Smooth muscle cell (in vitro differentiated cells): ENCODE data around the gene SLX4IP. TPM values are rescaled to one million over a fixed set of nuclear protein-coding genes. Genes with fewer than 3 reads are reported as not detected.

Source experiments
- DNase-seq: peaks from one replicate; lab custom pipeline; 2025; ENCODE audit not compliant: unreplicated experiment; lab: John Stamatoyannopoulos, UW
- H2AFZ ChIP-seq: fragments of 200-600 bp; sonication (generic); 2 replicates; pipeline ENCODE4 v1.6.0; 2016; ENCODE audit warnings: antibody characterized with exemption, low read depth, mild to moderate bottlenecking
- H3F3A ChIP-seq: fragments of 200-600 bp; sonication (generic); 2 replicates; pipeline ENCODE4 v1.6.0; 2017; ENCODE audit warnings: antibody characterized with exemption, low read depth
- H3K27ac ChIP-seq: fragments of 200-600 bp; sonication (generic); 2 replicates; pipeline ENCODE4 v1.5.1; 2016; ENCODE audit warnings: low read depth, mild to moderate bottlenecking
- H3K27me3 ChIP-seq: fragments of 200-600 bp; sonication (generic); 2 replicates; pipeline ENCODE4 v1.6.1; 2016; ENCODE audit warnings: low read depth, mild to moderate bottlenecking
- H3K36me3 ChIP-seq: fragments of 200-600 bp; sonication (generic); 2 replicates; pipeline ENCODE4 v1.5.1; 2016; ENCODE audit warnings: low read depth
- H3K4me1 ChIP-seq: fragments of 200-600 bp; sonication (generic); 2 replicates; pipeline ENCODE4 v1.5.1; 2016; ENCODE audit warnings: low read depth
- H3K4me2 ChIP-seq: fragments of 200-600 bp; sonication (generic); 2 replicates; pipeline ENCODE4 v1.6.0; 2016; ENCODE audit warnings: mild to moderate bottlenecking
- H3K4me3 ChIP-seq: fragments of 200-600 bp; sonication (generic); 2 replicates; pipeline ENCODE4 v1.5.1; 2016; ENCODE audit warnings: mild to moderate bottlenecking
- H3K79me2 ChIP-seq: fragments of 200-600 bp; sonication (generic); 2 replicates; pipeline ENCODE4 v1.6.0; 2016; ENCODE audit warnings: low read depth, mild to moderate bottlenecking
- H3K9ac ChIP-seq: fragments of 200-600 bp; sonication (generic); 2 replicates; pipeline ENCODE4 v1.6.0; 2016; ENCODE audit warnings: low read depth
- H3K9me3 ChIP-seq: fragments of 200-600 bp; sonication (generic); replicated peaks from 2 replicates; pipeline ENCODE4 v1.5.1; 2016; ENCODE audit warnings: low read depth
- H4K20me1 ChIP-seq: fragments of 200-600 bp; sonication (generic); 2 replicates; pipeline ENCODE4 v1.6.0; 2016; ENCODE audit warnings: low read depth
- WGBS: methylation state at CpG from one replicate; pipeline ENCODE4 v1.1.7; 2016; ENCODE audit warnings: low lambda C conversion rate; 5-methylcytosine and 5-hydroxymethylcytosine counted together
- polyA plus RNA-seq: library from polyadenylated mRNA; unstranded; fragments of >200 nt; fragmentation: Nextera tagmentation; extraction: Ambion mirVana; gene quantifications from 2 replicates; pipeline ENCODE4 v1.2.1, GENCODE V29; 2016
- total RNA-seq: library from RNA; depleted of rRNA; stranded (reverse); fragments of >200 nt; gene quantifications from 2 replicates; pipeline ENCODE4 v1.2.3, GENCODE V29; 2014
- TF ChIP-seq, protein P1 (sequence below): fragments of 200-600 bp; sonication (generic); IDR thresholded peaks from 2 replicates; pipeline ENCODE4 v1.5.1; 2017; ENCODE audit warnings: borderline replicate concordance, mild to moderate bottlenecking, antibody characterized with exemption; ENCODE audit not compliant: insufficient read depth, poor library complexity, severe bottlenecking

SLX4IP gene
- total and polyA plus RNA-seq, 2 experiments from 2014 or later, result 1.2 to 6.2 TPM

DNA sequence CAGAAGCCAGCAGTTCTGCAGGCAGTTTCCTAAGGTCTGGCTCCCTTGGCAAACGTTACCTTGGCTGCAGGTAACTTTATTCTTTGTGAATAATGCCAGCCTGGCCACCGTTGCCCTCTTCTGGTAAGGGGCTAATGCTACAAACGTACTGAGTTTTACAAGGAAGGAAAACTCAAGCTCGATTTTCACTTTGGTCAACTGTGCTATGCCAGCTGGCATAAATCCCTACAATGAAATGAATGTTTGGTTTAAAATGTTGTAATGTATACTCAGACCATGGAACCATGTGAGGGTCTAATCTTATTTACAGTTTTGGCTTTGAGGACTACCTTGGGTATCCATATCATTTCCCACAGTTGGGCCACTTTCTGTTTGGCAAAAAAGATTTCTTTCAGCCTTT lies 101.4 kb downstream of the SLX4IP start:
- Histone ChIP-seq H3K27me3 (no peaks in the 10 kb centered on the region), H3K4me3 (no peak overlapping the region), H3K9me3 (no peaks in the 10 kb centered on the region), H3K36me3 (no peaks in the 10 kb centered on the region), H3F3A (peaks cover under 1% of the 10 kb centered on the region), H3K79me2 (no peaks in the 10 kb centered on the region), H3K27ac (no peak overlapping the region), H3K4me1 (peaks cover 22% of the 10 kb centered on the region), H2AFZ (no peak overlapping the region), H3K4me2 (no peak overlapping the region), H4K20me1 (no peaks in the 10 kb centered on the region), H3K9ac (no peak overlapping the region)
- WGBS, result 58% methylated on average over 4 of the region's 4 CpGs
- TF ChIP-seq, protein P1, sequence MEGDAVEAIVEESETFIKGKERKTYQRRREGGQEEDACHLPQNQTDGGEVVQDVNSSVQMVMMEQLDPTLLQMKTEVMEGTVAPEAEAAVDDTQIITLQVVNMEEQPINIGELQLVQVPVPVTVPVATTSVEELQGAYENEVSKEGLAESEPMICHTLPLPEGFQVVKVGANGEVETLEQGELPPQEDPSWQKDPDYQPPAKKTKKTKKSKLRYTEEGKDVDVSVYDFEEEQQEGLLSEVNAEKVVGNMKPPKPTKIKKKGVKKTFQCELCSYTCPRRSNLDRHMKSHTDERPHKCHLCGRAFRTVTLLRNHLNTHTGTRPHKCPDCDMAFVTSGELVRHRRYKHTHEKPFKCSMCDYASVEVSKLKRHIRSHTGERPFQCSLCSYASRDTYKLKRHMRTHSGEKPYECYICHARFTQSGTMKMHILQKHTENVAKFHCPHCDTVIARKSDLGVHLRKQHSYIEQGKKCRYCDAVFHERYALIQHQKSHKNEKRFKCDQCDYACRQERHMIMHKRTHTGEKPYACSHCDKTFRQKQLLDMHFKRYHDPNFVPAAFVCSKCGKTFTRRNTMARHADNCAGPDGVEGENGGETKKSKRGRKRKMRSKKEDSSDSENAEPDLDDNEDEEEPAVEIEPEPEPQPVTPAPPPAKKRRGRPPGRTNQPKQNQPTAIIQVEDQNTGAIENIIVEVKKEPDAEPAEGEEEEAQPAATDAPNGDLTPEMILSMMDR, result peak; percentile 35
- DNase-seq, result no peak

GRCh38 chr20:10537850-10538480 lies 102.9 kb downstream of the SLX4IP start:
- peaks cover 7% of the 10 kb centered on the region for H3F3A ChIP-seq
- no peaks in the 10 kb centered on the region for H3K9me3 ChIP-seq
- TF ChIP-seq, protein P1, result no peak
- H4K20me1 ChIP-seq, result no peaks in the 10 kb centered on the region
- 100% methylated on average over 2 of the region's 2 CpGs for WGBS
- no peaks in the 10 kb centered on the region for H3K79me2 ChIP-seq
- H3K27me3 ChIP-seq, result no peaks in the 10 kb centered on the region
- H3K4me1 ChIP-seq, result peaks cover 23% of the 10 kb centered on the region
- no peak overlapping the region for H2AFZ ChIP-seq
- no peak overlapping the region for H3K27ac ChIP-seq
- no peaks in the 10 kb centered on the region for H3K36me3 ChIP-seq
- no peak overlapping the region for H3K9ac ChIP-seq
- H3K4me2 ChIP-seq, result no peak overlapping the region
- no peak for DNase-seq
- no peak overlapping the region for H3K4me3 ChIP-seq

DNA sequence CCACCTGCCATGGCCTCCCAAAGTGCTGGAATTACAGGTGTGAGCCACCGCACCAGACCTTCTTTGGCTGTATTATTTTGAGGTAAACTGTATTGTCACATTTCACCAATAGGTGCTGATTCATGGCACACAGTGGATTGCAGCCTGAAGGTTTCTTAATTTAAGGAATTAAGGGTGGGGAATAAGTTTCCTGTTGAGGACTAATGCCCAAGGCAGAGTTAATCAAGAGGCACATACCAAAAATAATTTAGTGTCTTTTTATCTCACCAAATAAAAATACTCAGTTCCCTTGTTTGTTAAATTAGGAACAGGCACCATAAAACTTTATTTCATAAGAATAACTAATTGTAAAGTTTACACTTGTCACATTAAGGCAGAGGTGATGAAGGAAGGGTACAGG lies 103.7 kb downstream of the SLX4IP start:
- H3K4me3 ChIP-seq, result no peak overlapping the region
- H3K4me1 ChIP-seq, result peaks cover 23% of the 10 kb centered on the region
- no peak overlapping the region for H3K4me2 ChIP-seq
- no peak overlapping the region for H3K9ac ChIP-seq
- H4K20me1 ChIP-seq, result no peaks in the 10 kb centered on the region
- no peak overlapping the region for H3K27ac ChIP-seq
- H3K27me3 ChIP-seq, result no peaks in the 10 kb centered on the region
- DNase-seq, result no peak
- WGBS, result 52% methylated on average over 1 of the region's 1 CpG
- TF ChIP-seq, protein P1, result no peak
- H3K9me3 ChIP-seq, result no peaks in the 10 kb centered on the region
- no peak overlapping the region for H2AFZ ChIP-seq
- no peaks in the 10 kb centered on the region for H3K79me2 ChIP-seq
- peaks cover 7% of the 10 kb centered on the region for H3F3A ChIP-seq
- no peaks in the 10 kb centered on the region for H3K36me3 ChIP-seq
